ENCODE results near the gene C11orf42.

GRCh38 chr11:6203327-6203726 is 2.0 kb upstream of the C11orf42 start:
- TF ChIP-seq POLR2A (IDR thresholded peaks at IDR 0.05) (no peak), CTCF (IDR thresholded peaks at IDR 0.05) (no peak)

Data from body of pancreas (tissue), 4 donors.